GM12873 (cell line): ENCODE data around the gene MRTO4.

Source experiments
- TF ChIP-seq, protein P1 (sequence below): IDR thresholded peaks from 2 replicates; pipeline ENCODE4 v1.5.1; 2012; ENCODE audit warnings: low read depth, mild to moderate bottlenecking, moderate library complexity, low read length, control low read depth; ENCODE audit not compliant: insufficient read depth; ENCODE audit errors: missing control alignments

MRTO4 gene

DNA sequence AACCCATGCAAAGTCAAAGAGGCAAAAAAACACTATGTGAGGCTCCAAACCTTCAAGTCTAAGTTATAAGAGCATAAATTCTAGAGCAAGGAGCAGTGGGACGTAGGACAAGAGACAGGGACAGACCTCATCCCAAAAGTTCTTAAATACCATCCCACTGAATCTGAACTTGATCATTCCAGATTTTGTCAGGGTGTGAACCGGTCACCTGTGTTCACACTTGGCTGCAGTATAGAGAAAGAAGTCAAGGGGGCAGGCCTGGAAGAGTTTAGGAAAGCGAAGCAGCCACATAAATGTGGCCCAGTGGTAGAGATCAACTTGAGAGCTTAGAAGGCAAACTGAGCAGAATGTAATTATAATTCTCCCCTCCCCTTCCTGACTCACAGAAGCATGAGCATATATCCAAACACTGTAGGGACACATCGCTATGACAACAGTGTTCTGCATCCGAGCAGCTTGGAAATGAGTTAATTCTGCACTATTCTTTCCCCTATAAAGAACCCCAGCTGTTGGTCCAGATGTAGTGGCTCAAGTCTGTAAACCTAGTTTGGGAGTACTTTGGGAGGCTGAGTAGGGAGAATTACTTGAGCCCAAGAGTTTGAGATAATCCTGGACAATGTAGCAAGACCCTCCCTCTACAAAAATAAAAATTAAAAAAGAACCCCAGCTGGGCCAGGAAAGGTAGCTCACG is 57.7 kb downstream of the MRTO4 start:
- TF ChIP-seq, protein P1, sequence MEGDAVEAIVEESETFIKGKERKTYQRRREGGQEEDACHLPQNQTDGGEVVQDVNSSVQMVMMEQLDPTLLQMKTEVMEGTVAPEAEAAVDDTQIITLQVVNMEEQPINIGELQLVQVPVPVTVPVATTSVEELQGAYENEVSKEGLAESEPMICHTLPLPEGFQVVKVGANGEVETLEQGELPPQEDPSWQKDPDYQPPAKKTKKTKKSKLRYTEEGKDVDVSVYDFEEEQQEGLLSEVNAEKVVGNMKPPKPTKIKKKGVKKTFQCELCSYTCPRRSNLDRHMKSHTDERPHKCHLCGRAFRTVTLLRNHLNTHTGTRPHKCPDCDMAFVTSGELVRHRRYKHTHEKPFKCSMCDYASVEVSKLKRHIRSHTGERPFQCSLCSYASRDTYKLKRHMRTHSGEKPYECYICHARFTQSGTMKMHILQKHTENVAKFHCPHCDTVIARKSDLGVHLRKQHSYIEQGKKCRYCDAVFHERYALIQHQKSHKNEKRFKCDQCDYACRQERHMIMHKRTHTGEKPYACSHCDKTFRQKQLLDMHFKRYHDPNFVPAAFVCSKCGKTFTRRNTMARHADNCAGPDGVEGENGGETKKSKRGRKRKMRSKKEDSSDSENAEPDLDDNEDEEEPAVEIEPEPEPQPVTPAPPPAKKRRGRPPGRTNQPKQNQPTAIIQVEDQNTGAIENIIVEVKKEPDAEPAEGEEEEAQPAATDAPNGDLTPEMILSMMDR, result no peak
